ENCODE measurements around the gene INSR.

GRCh38 chr19:7113233-7113632 is 181.0 kb downstream of the INSR start:
- TF ChIP-seq CTCF (IDR thresholded peaks at IDR 0.05), result no peak
- TF ChIP-seq POLR2A (IDR thresholded peaks at IDR 0.05), result no peak

Data from thyroid gland (tissue), 4 donors.